Ishikawa (cell line): ENCODE measurements around the gene PLCB4.

Experiments used
- CEBPB ChIP-seq: IDR thresholded peaks from 2 replicates; pipeline ENCODE4 v1.6.1; 2012
- CREB1 ChIP-seq: IDR thresholded peaks from 2 replicates; pipeline ENCODE4 v1.6.1; 2012; ENCODE audit warnings: low read depth
- EGR1 ChIP-seq: IDR thresholded peaks from 2 replicates; pipeline ENCODE4 v1.6.1; 2012
- EP300 ChIP-seq: IDR thresholded peaks from 2 replicates; pipeline ENCODE4 v1.6.1; 2012; ENCODE audit warnings: borderline replicate concordance
- FOXM1 ChIP-seq: IDR thresholded peaks from 2 replicates; pipeline ENCODE4 v1.6.1; 2012; ENCODE audit warnings: low read depth, borderline replicate concordance
- NFIC ChIP-seq: IDR thresholded peaks from 2 replicates; pipeline ENCODE4 v1.6.1; 2012
- RAD21 ChIP-seq: IDR thresholded peaks from 2 replicates; pipeline ENCODE4 v1.6.1; 2012; ENCODE audit warnings: low read depth
- TAF1 ChIP-seq: IDR thresholded peaks from 2 replicates; pipeline ENCODE4 v1.6.1; 2012; ENCODE audit warnings: low read depth, mild to moderate bottlenecking
- TCF12 ChIP-seq: IDR thresholded peaks from 2 replicates; pipeline ENCODE4 v1.6.1; 2012; ENCODE audit warnings: low read depth
- TEAD4 ChIP-seq: IDR thresholded peaks from 2 replicates; pipeline ENCODE4 v1.6.1; 2012
- YY1 ChIP-seq: IDR thresholded peaks from 2 replicates; pipeline ENCODE4 v1.6.1; 2012; ENCODE audit warnings: low read depth
- ZBTB7A ChIP-seq: IDR thresholded peaks from 2 replicates; pipeline ENCODE4 v1.6.1; 2012; ENCODE audit warnings: low read depth
- TF ChIP-seq, protein P1 (sequence below): IDR thresholded peaks from 2 replicates; pipeline ENCODE4 v1.6.1; 2012; ENCODE audit warnings: low read depth, mild to moderate bottlenecking
- TF ChIP-seq, protein P2 (sequence below): IDR thresholded peaks from 2 replicates; pipeline ENCODE4 v1.6.1; 2012
- TF ChIP-seq, protein P3 (sequence below): IDR thresholded peaks from 2 replicates; pipeline ENCODE4 v1.6.1; 2012

The PLCB4 gene

DNA sequence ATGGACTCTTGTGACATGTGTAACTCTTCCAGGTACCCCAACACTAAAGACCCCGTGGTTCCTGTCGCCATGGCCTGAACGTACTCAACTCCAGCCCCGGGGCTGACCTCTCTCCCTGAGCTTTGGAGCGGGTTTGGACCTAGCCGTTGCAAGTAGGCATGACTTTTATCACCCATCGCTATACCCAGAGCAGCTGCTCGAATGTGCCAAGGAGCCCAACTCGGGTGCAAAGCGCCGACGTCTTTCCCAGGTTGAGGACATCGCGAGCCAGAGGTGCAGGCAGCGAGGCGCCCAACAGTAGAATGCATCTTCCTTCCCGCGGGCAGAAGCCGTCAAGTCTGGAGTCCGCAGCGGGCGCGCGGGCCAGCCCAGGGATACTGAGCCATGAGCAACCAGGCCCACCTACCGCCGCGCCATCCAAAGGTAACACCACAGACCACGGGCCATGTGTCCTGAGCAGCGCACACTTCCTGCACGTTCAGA is 439.9 kb downstream of the PLCB4 start:
- no peak for TF ChIP-seq RAD21
- no peak for TF ChIP-seq NFIC
- no peak for TF ChIP-seq ZBTB7A
- TF ChIP-seq EGR1 = no peak
- no peak for TF ChIP-seq FOXM1
- TF ChIP-seq TCF12 = no peak
- TF ChIP-seq, protein P1, sequence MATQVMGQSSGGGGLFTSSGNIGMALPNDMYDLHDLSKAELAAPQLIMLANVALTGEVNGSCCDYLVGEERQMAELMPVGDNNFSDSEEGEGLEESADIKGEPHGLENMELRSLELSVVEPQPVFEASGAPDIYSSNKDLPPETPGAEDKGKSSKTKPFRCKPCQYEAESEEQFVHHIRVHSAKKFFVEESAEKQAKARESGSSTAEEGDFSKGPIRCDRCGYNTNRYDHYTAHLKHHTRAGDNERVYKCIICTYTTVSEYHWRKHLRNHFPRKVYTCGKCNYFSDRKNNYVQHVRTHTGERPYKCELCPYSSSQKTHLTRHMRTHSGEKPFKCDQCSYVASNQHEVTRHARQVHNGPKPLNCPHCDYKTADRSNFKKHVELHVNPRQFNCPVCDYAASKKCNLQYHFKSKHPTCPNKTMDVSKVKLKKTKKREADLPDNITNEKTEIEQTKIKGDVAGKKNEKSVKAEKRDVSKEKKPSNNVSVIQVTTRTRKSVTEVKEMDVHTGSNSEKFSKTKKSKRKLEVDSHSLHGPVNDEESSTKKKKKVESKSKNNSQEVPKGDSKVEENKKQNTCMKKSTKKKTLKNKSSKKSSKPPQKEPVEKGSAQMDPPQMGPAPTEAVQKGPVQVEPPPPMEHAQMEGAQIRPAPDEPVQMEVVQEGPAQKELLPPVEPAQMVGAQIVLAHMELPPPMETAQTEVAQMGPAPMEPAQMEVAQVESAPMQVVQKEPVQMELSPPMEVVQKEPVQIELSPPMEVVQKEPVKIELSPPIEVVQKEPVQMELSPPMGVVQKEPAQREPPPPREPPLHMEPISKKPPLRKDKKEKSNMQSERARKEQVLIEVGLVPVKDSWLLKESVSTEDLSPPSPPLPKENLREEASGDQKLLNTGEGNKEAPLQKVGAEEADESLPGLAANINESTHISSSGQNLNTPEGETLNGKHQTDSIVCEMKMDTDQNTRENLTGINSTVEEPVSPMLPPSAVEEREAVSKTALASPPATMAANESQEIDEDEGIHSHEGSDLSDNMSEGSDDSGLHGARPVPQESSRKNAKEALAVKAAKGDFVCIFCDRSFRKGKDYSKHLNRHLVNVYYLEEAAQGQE = no peak
- TF ChIP-seq EP300 = no peak
- no peak for TF ChIP-seq CREB1
- TF ChIP-seq YY1 = no peak
- TF ChIP-seq, protein P2, sequence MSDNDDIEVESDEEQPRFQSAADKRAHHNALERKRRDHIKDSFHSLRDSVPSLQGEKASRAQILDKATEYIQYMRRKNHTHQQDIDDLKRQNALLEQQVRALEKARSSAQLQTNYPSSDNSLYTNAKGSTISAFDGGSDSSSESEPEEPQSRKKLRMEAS = no peak
- TF ChIP-seq, protein P3, sequence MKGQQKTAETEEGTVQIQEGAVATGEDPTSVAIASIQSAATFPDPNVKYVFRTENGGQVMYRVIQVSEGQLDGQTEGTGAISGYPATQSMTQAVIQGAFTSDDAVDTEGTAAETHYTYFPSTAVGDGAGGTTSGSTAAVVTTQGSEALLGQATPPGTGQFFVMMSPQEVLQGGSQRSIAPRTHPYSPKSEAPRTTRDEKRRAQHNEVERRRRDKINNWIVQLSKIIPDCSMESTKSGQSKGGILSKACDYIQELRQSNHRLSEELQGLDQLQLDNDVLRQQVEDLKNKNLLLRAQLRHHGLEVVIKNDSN = no peak
- TF ChIP-seq TAF1 = no peak
- no peak for TF ChIP-seq TEAD4
- no peak for TF ChIP-seq CEBPB

DNA sequence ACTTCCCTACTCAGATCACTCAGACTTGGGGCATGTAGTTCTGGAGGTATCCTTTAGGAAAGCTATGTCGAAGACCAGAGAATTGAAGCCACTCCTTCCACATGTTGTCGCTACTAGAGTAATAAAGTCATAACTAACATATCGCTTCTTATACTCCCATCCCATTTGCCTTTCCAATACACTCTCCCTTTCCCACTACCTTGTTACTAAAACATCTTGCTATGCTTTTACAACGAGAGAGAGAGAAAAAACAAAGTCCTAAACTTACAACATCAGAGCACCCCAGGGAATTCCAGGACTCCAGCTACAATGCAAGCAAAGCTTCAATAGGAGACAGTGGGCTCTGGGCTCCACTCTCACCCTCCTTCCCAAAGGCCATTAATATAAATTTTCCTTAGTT is 440.4 kb downstream of the PLCB4 start:
- TF ChIP-seq TCF12 = no peak
- TF ChIP-seq RAD21 = no peak
- TF ChIP-seq TEAD4 = no peak
- no peak for TF ChIP-seq NFIC
- no peak for TF ChIP-seq CEBPB
- no peak for TF ChIP-seq FOXM1
- no peak for TF ChIP-seq YY1
- TF ChIP-seq, protein P3 = no peak
- no peak for TF ChIP-seq ZBTB7A
- no peak for TF ChIP-seq EGR1
- TF ChIP-seq, protein P1 = no peak

DNA sequence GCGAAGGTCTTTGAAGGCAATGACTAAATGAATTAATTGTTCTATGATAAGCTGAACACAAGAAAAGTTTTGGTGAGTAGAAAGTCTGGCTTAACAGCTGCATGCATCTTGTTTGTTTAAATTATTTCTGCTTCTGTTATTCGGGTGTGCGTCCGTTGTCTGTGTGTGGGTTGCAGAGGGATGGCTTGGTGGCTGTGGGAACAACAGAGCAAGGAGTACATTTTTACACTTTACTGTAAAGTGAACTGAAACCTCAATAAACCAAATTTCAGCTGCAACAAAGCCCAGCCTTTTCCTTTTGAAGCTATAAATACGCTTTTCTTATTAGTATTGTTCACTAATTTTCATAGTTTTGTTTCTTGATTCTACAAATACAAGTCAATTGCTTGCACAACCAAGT is 442.0 kb downstream of the PLCB4 start:
- TF ChIP-seq FOXM1 (no peak), TAF1 (no peak), ZBTB7A (no peak), YY1 (no peak), EGR1 (no peak), NFIC (no peak), TCF12 (no peak)
- TF ChIP-seq, protein P1 = no peak
- TF ChIP-seq, protein P2 = no peak

DNA sequence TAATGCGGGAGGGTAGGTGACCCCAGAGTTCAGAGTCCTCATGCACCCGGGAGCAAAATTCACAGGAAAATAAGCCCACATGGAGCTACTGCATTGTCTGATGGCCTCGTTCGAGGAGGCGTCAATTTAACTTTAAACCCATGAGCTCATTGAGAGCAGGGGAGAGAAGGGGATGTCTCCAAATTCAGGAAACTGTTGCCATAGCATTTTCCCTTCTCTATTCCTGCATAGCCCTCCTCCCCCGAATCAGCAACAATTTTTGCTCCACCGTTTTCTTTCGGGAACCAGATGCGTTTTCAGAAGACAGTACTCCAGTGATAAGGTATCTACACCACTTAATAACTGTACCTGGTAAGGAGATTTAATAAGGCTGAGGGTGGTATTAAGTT is 445.2 kb downstream of the PLCB4 start:
- TF ChIP-seq ZBTB7A = no peak
- no peak for TF ChIP-seq EGR1
- TF ChIP-seq NFIC = no peak
- TF ChIP-seq, protein P2 = no peak
- TF ChIP-seq, protein P3 = no peak
- no peak for TF ChIP-seq TAF1
- TF ChIP-seq, protein P1 = no peak
- TF ChIP-seq TCF12 = no peak
- no peak for TF ChIP-seq EP300
- no peak for TF ChIP-seq CEBPB
- TF ChIP-seq TEAD4 = no peak
- no peak for TF ChIP-seq RAD21
- no peak for TF ChIP-seq FOXM1
